KMS-11 (cell line): ENCODE results near the gene PDE5A.

Experiments
- H2AFZ ChIP-seq: fragments of 200-600 bp; sonication (generic); 2 replicates; pipeline ENCODE4 v1.6.1; 2016; ENCODE audit warnings: antibody characterized with exemption, mixed run types, low read depth
- H3K27ac ChIP-seq: fragments of 200-600 bp; sonication (generic); 2 replicates; pipeline ENCODE4 v1.6.1; 2016; ENCODE audit warnings: mild to moderate bottlenecking, mixed run types
- H3K27me3 ChIP-seq: fragments of 200-600 bp; sonication (generic); 2 replicates; pipeline ENCODE4 v1.6.1; 2017; ENCODE audit warnings: mild to moderate bottlenecking, low read depth, mixed run types, moderate library complexity; ENCODE audit not compliant: insufficient read depth
- H3K36me3 ChIP-seq: fragments of 200-600 bp; sonication (generic); 2 replicates; pipeline ENCODE4 v1.6.1; 2017; ENCODE audit warnings: mild to moderate bottlenecking, mixed run types; ENCODE audit not compliant: insufficient read depth
- H3K4me1 ChIP-seq: fragments of 200-600 bp; sonication (generic); 2 replicates; pipeline ENCODE4 v1.6.1; 2016; ENCODE audit warnings: mild to moderate bottlenecking, low read depth, mixed run types; ENCODE audit not compliant: poor library complexity, severe bottlenecking
- H3K4me2 ChIP-seq: fragments of 200-600 bp; sonication (generic); 2 replicates; pipeline ENCODE4 v1.7.0; 2016; ENCODE audit warnings: mild to moderate bottlenecking, mixed run types
- H3K4me3 ChIP-seq: fragments of 200-600 bp; sonication (generic); IDR thresholded peaks from 2 replicates; pipeline ENCODE4 v1.6.1; 2017; ENCODE audit warnings: low read depth, low read length, mixed read lengths; ENCODE audit not compliant: insufficient read depth
- H3K79me2 ChIP-seq: fragments of 200-600 bp; sonication (generic); 2 replicates; pipeline ENCODE4 v1.6.1; 2016; ENCODE audit warnings: low read depth, mixed run types; ENCODE audit not compliant: insufficient read depth
- H3K9ac ChIP-seq: fragments of 200-600 bp; sonication (generic); 2 replicates; pipeline ENCODE4 v1.6.1; 2016; ENCODE audit warnings: mild to moderate bottlenecking, mixed run types
- H4K20me1 ChIP-seq: fragments of 200-600 bp; sonication (generic); 2 replicates; pipeline ENCODE4 v1.6.1; 2016; ENCODE audit warnings: mild to moderate bottlenecking, mixed run types; ENCODE audit not compliant: insufficient read depth
- CTCF ChIP-seq: fragments of 200-600 bp; sonication (generic); conservative IDR thresholded peaks from 2 replicates; pipeline ENCODE4 v1.6.1; 2017; ENCODE audit warnings: low read depth, mild to moderate bottlenecking, antibody characterized with exemption, low read length, moderate library complexity, mixed read lengths

PDE5A gene

GRCh38 chr4:119592830-119593229 lies 35.8 kb downstream of the PDE5A start:
- Histone ChIP-seq H3K4me1 (no peaks in the 10 kb centered on the region), H3K9ac (no peak overlapping the region), H3K27ac (no peak overlapping the region), H3K79me2 (no peaks in the 10 kb centered on the region), H3K4me2 (no peak overlapping the region), H3K27me3 (no peaks in the 10 kb centered on the region), H4K20me1 (no peaks in the 10 kb centered on the region), H3K36me3 (no peaks in the 10 kb centered on the region), H3K4me3 (no peak overlapping the region), H2AFZ (no peak overlapping the region)
- TF ChIP-seq CTCF: no peak

GRCh38 chr4:119589165-119589564 lies 39.4 kb downstream of the PDE5A start:
- H3K9ac ChIP-seq: no peak overlapping the region
- H3K79me2 ChIP-seq: no peaks in the 10 kb centered on the region
- H3K4me3 ChIP-seq: no peak overlapping the region
- no peaks in the 10 kb centered on the region for H4K20me1 ChIP-seq
- H2AFZ ChIP-seq: no peak overlapping the region
- no peaks in the 10 kb centered on the region for H3K27me3 ChIP-seq
- no peaks in the 10 kb centered on the region for H3K4me1 ChIP-seq
- H3K4me2 ChIP-seq: no peak overlapping the region
- no peak overlapping the region for H3K27ac ChIP-seq
- no peak for TF ChIP-seq CTCF
- no peaks in the 10 kb centered on the region for H3K36me3 ChIP-seq

- H3K79me2 ChIP-seq: no peaks in the 10 kb centered on the region
- no peak overlapping the region for H3K27ac ChIP-seq
- no peaks in the 10 kb centered on the region for H3K27me3 ChIP-seq
- no peak for TF ChIP-seq CTCF
- H3K4me1 ChIP-seq: no peaks in the 10 kb centered on the region
- H3K9ac ChIP-seq: no peak overlapping the region
- no peaks in the 10 kb centered on the region for H4K20me1 ChIP-seq
- H3K36me3 ChIP-seq: no peaks in the 10 kb centered on the region
- no peak overlapping the region for H2AFZ ChIP-seq
- H3K4me3 ChIP-seq: no peak overlapping the region
- H3K4me2 ChIP-seq: no peak overlapping the region
Measured at GRCh38 chr4:119587796-119588195, 40.8 kb downstream of the PDE5A start.

- Histone ChIP-seq H3K4me1 (no peaks in the 10 kb centered on the region), H3K9ac (no peak overlapping the region), H4K20me1 (no peaks in the 10 kb centered on the region), H2AFZ (no peak overlapping the region), H3K4me3 (no peak overlapping the region), H3K36me3 (no peaks in the 10 kb centered on the region), H3K27me3 (no peaks in the 10 kb centered on the region), H3K79me2 (no peaks in the 10 kb centered on the region), H3K27ac (no peak overlapping the region), H3K4me2 (no peak overlapping the region)
- TF ChIP-seq CTCF: no peak
Measured at GRCh38 chr4:119585771-119586170, 42.8 kb downstream of the PDE5A start.
